ENCODE measurements around the gene KLHDC4. TPM values are rescaled to one million over a fixed set of nuclear protein-coding genes. Genes with fewer than 3 reads are reported as not detected.
"Not testable (repeated sequence)": the region's sequence is repeated elsewhere in the genome, so short reads cannot be mapped to it uniquely, and the experiment has no call there.

KLHDC4 gene
- total and polyA plus RNA-seq, 4 donors, result 8.2 to 27.6 (median 14.2) TPM

DNA sequence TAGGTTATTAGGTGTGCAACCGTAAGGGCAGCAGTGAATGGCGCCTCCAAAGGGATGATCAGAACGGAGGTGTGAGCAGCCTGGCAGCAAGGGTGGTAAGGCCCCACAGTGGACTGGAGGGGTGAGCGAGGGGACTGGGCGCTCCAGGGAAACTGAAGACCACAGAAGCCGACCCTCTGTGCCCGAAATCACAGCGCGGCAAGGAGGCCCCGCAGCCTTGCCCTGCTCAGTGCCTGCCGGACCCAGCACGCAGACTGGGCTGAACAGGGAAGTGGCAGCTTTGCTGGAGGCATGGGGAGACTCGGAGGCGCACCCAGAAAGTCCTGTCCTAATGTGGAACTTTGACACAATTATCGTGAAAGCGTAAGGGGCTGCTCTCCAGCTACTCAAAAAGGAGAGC, 38.4 kb downstream of the KLHDC4 start:
- Histone ChIP-seq H3K4me3 (ENCODE audit: low read depth in 1 of 3, low read length in 3 of 3) (no peak overlapping the region), H3K4me1 (ENCODE audit: control insufficient read depth in 4 of 4, insufficient read depth in 4 of 4, low read length in 3 of 4) (no peaks in the 10 kb centered on the region), H3K27ac (ENCODE audit: low read depth in 1 of 2, low read length in 2 of 2) (no peak overlapping the region), H3K36me3 (ENCODE audit: control insufficient read depth in 4 of 4, insufficient read depth in 3 of 4, low read depth in 1 of 4, low read length in 3 of 4) (peaks cover 8 to 22% (median 12%) of the 10 kb centered on the region in 4 donors), H3K27me3 (ENCODE audit: control insufficient read depth in 4 of 4, insufficient read depth in 4 of 4, low read length in 3 of 4) (no peaks in the 10 kb centered on the region), H3K9me3 (ENCODE audit: control insufficient read depth in 4 of 4, low read length in 3 of 4) (no peaks in the 10 kb centered on the region), H3K9ac (ENCODE audit: low read depth in 1 of 2, low read length in 2 of 2) (no peak overlapping the region)
- no peak for TF ChIP-seq GABPA (IDR thresholded peaks at IDR 0.05 in 1 of 2, conservative IDR thresholded peaks at IDR 0.05 in 1 of 2)
- 98% methylated on average over 16 of the region's 16 CpGs for WGBS
- no peak for DNase-seq (ENCODE audit: low spot score)

DNA sequence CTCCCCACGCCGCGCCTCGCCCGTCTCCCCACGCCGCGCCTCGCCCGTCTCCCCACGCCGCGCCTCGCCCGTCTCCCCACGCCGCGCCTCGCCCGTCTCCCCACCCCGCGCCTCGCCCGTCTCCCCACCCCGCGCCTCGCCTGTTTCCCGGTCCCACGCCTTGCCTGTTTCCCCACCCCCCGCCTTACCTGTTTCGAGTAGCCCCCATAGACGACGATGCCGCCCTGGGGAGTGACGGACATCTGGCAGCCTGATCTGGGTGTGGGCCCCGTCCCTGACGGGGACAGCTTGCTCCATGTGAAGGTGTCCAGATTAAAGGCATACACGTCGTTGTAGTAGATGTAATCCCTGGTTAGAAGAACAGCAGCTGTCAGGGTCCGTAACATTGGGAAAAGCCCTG, 39.2 kb downstream of the KLHDC4 start:
- not testable (repeated sequence) for H3K27me3 ChIP-seq (ENCODE audit: control insufficient read depth in 4 of 4, insufficient read depth in 4 of 4, low read length in 3 of 4); H3K4me1 ChIP-seq (ENCODE audit: control insufficient read depth in 4 of 4, insufficient read depth in 4 of 4, low read length in 3 of 4); H3K4me3 ChIP-seq (ENCODE audit: low read depth in 1 of 3, low read length in 3 of 3); DNase-seq (ENCODE audit: low spot score); H3K9ac ChIP-seq (ENCODE audit: low read depth in 1 of 2, low read length in 2 of 2); H3K27ac ChIP-seq (ENCODE audit: low read depth in 1 of 2, low read length in 2 of 2); H3K9me3 ChIP-seq (ENCODE audit: control insufficient read depth in 4 of 4, low read length in 3 of 4)
- 98% methylated on average over 31 of the region's 40 CpGs for WGBS
- peaks cover 8 to 24% (median 11%) of the 10 kb centered on the region in 4 donors for H3K36me3 ChIP-seq (ENCODE audit: control insufficient read depth in 4 of 4, insufficient read depth in 3 of 4, low read depth in 1 of 4, low read length in 3 of 4)

DNA sequence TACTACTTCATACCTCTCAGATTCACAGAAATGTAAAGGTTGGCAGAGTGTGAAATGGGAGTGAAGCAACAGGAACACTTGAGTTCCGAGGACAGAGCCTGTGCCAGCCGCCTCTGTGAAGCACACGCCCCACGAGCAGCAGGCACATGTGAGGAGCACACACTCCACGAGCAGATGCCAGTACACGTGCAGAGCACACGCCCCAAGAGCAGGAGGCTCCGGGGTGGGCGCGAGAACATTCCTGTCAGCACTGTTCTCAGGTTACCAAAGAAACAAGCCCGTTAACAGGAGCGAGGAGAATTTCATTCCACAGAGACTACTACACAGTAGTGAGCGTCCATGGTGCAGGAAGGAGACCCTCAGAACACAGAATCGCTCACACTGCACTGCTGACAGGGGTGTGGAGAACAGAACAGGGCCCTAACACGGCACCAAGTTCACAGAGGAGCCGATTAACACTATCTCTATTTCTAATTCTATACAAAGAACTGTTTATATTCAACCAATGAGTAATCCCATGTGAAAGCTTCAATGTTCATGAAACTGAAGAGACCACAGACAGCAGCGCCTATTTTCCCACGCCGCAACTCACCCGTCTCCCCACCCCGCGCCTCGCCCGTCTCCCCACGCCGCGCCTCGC, 40.1 kb downstream of the KLHDC4 start:
- TF ChIP-seq SP1 (IDR thresholded peaks at IDR 0.05), result no peak
- no peak for TF ChIP-seq CTCF (IDR thresholded peaks at IDR 0.05; ENCODE audit: low read depth, low read length, missing input control)
- TF ChIP-seq GABPA (IDR thresholded peaks at IDR 0.05 in 1 of 2, conservative IDR thresholded peaks at IDR 0.05 in 1 of 2), result no peak
- TF ChIP-seq FOXA2 (IDR thresholded peaks at IDR 0.05), result no peak
- no peak for TF ChIP-seq YY1 (IDR thresholded peaks at IDR 0.05)
- TF ChIP-seq RXRA (IDR thresholded peaks at IDR 0.05), result no peak
- no peaks in the 10 kb centered on the region for H3K9me3 ChIP-seq (ENCODE audit: control insufficient read depth in 4 of 4, low read length in 3 of 4)
- no peak overlapping the region for H3K9ac ChIP-seq (ENCODE audit: low read depth in 1 of 2, low read length in 2 of 2)
- H3K27me3 ChIP-seq (ENCODE audit: control insufficient read depth in 4 of 4, insufficient read depth in 4 of 4, low read length in 3 of 4), result no peaks in the 10 kb centered on the region
- WGBS, result 94% methylated on average over 28 of the region's 28 CpGs
- no peak for DNase-seq (ENCODE audit: low spot score)
- H3K27ac ChIP-seq (ENCODE audit: low read depth in 1 of 2, low read length in 2 of 2), result no peak overlapping the region
- H3K36me3 ChIP-seq (ENCODE audit: control insufficient read depth in 4 of 4, insufficient read depth in 3 of 4, low read depth in 1 of 4, low read length in 3 of 4), result peaks cover 8 to 22% (median 11%) of the 10 kb centered on the region in 4 donors
- H3K4me3 ChIP-seq (ENCODE audit: low read depth in 1 of 3, low read length in 3 of 3), result no peak overlapping the region
- no peaks in the 10 kb centered on the region for H3K4me1 ChIP-seq (ENCODE audit: control insufficient read depth in 4 of 4, insufficient read depth in 4 of 4, low read length in 3 of 4)

- TF ChIP-seq EGR1 (IDR thresholded peaks at IDR 0.05; ENCODE audit: low read depth in 2 of 2) (no peak), FOXA1 (IDR thresholded peaks at IDR 0.05) (no peak), CTCF (IDR thresholded peaks at IDR 0.05; ENCODE audit: low read depth, low read length, missing input control) (no peak), HNF4A (conservative IDR thresholded peaks at IDR 0.05) (no peak), RXRA (IDR thresholded peaks at IDR 0.05) (no peak), TAF1 (conservative IDR thresholded peaks at IDR 0.05) (no peak)
- H3K4me1 ChIP-seq (ENCODE audit: control insufficient read depth in 4 of 4, insufficient read depth in 4 of 4, low read length in 3 of 4), result no peaks in the 10 kb centered on the region
- no peaks in the 10 kb centered on the region for H3K27me3 ChIP-seq (ENCODE audit: control insufficient read depth in 4 of 4, insufficient read depth in 4 of 4, low read length in 3 of 4)
- WGBS, result 91% methylated on average over 19 of the region's 19 CpGs
- no peaks in the 10 kb centered on the region for H3K9me3 ChIP-seq (ENCODE audit: control insufficient read depth in 4 of 4, low read length in 3 of 4)
- no peak for DNase-seq (ENCODE audit: low spot score)
- peaks cover 7 to 22% (median 9%) of the 10 kb centered on the region in 4 donors for H3K36me3 ChIP-seq (ENCODE audit: control insufficient read depth in 4 of 4, insufficient read depth in 3 of 4, low read depth in 1 of 4, low read length in 3 of 4)
- no peak overlapping the region for H3K27ac ChIP-seq (ENCODE audit: low read depth in 1 of 2, low read length in 2 of 2)
- H3K4me3 ChIP-seq (ENCODE audit: low read depth in 1 of 3, low read length in 3 of 3), result no peak overlapping the region
- H3K9ac ChIP-seq (ENCODE audit: low read depth in 1 of 2, low read length in 2 of 2), result no peak overlapping the region
These were observed 41.1 kb downstream of the KLHDC4 start for GRCh38 chr16:87724490-87725291.

All from liver (tissue), 9 donors.